GM18498 (cell line): ENCODE data around the gene KIFC1.
A peak's percentile ranks its signal among the peaks of the same experiment; 100 is the strongest.

Experiments
- ATAC-seq: cut with Tn5 transposase; IDR thresholded peaks from one replicate; pipeline ENCODE4 v1.9.1; 2021; ENCODE audit warnings: mild to moderate bottlenecking, moderate library complexity; ENCODE audit not compliant: unreplicated experiment

KIFC1 gene

GRCh38 chr6:33424855-33425667 lies 33.4 kb downstream of the KIFC1 start:
- ATAC-seq, result no peak

DNA sequence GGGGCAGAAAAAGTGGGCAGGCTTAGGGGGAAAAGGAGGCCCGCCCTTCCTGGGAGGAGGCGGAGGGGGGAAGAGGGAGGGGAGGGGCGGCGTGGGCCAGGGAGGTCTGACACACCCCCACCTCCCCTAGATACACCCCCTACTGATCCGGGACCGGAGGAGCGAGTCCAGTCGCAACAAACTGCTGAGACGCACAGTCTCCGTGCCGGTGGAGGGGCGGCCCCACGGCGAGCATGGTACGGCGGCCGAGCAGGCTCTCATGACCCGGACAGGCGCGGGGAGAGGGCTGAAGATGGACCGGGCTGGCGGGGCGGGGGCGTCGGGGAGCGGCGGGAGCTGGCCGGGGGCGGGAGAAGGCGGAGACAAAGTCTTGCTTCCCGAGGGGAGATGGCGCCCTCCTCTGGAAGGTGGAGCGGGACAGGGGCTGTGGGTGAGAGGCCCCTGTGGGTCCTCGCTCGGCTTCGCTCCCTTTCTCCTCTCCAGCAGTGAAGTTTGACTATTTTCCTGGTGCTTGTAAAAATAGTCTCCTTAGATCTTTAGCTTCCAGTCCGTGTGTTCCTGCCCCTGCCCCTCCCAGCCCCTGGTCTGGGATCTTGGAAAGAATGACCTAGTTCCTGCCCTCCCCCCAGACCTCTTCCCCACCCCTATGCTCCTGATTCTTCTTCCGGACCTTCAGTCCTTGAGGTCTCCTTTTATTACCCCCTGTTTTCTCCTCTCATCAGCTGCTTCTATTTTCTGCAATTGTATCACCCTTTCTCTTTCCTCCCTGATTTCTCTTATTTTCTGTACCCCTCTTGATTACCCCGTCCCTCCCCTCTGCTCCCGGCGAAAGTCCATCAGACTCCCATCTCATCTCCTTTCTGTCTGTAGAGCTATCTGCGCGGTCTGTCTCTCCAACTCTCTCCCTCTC lies 34.3 kb downstream of the KIFC1 start:
- peak; percentile 44 for ATAC-seq

DNA sequence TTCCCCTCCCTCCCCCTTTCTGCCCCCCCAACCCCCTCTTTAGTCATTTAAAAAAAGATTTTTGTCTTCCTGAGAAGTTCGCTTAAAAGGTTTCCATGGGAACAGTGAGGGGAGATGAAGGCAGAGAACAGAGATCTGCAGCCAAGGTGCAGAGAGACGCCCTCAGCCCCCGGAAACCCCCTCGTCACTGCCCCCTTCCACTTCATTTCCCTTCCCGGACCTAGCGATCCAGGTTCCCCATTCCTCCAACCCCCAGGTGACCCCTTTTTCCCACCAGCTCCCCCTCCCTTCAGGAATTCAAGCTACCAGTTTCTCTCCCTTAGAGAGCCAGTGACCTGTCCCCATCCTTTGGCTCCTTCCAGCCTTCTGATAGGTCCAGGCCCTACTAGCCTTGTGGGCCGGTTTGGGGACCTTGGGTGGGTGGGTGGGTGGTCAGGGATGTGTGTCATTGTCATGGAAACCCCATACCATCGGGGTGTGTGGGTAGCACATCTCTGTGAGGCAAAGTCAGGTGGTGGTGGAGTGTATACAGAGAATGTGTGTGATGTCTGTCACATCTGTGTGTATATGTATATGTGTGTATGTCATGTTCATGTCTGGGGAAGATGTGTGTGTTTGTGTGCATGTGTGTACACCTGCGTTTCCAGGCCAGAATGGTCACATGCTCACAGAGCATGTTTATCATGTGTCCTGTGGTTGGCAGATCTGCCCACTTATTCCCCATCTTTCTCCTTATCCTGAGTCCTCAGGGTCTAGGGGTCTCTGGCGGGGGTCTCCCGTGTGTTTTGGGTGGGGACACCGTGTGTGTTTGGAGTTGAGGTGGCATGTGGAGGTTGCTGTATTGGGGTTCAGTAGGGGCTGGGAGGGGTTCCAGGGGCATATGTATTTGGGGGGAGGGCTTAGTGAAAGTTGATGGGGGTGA lies 35.2 kb downstream of the KIFC1 start:
- no peak for ATAC-seq

GRCh38 chr6:33427585-33428223 lies 36.1 kb downstream of the KIFC1 start:
- no peak for ATAC-seq

DNA sequence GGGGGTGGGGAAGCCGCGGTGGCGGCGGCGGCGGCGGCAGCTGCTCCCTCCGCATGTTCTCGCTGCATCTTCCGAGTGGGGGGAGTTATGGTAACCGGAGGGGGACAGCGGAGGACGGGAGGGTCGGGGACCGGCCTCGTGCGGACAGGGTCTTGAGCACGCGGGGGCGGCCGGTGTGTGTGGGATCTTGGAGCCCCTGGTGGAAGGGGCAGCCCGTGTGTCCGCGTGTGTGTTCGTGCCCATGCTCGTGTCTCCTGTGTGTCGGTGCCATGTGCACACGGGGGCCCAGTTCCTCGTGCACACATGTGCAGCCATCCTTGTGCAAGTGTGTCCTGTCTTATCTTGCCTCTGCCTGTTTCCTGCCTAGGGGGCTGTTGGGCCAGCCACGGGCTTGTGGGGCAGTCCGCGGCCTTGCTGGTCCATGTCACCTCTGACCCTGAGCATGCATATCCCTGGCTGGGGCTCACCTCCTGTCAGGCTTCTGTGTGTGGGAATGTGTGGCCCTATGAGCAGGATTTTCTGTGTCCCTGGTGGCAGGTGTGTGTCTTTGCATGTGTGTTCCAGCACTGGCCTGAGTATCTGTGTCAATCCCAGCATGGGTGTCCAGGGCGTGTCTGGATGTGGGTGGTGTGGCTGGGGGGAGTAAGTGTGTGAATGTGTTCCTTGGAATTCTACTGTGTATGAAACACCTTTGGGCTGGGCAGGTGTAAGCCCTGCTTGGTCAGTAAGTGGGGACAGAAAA lies 36.8 kb downstream of the KIFC1 start:
- no peak for ATAC-seq

DNA sequence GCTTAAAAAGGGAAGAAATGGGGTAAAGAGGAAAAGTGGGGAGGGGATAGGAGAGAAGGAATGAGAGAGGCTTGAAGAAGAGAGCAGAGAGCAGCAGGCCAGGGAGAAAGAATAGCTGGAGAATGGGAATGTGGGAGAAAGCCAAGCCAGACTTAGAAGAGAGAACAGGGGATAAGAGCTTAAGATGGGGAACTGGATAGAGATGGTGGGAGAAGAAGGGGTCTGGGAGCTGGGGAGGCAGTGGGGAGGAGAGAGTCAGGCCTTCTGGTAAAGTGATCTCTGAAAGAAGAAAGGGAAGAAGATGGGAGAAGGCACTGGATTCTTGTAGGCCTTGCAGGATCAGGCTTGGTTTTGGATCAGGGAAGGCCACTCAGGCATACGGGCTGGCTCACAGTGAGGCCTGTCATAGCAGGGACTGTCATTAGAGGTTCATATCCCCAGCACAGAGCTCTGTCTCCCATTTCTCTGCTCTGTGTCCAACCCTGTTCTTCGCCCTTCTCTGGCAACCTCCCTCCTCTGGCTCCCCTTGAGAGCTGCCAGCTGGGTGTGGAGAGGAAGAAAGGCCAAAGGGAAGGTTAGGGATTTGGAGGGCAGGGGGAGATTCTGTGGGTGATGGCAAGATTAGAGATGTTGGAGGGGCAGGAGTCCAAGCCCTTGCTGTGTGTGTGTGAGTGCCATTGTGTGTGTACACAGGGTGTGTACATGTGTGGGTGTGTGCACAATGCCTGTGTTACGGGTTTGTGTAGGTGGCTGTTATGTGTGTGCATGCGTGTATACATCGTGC lies 37.5 kb downstream of the KIFC1 start:
- ATAC-seq, result no peak

DNA sequence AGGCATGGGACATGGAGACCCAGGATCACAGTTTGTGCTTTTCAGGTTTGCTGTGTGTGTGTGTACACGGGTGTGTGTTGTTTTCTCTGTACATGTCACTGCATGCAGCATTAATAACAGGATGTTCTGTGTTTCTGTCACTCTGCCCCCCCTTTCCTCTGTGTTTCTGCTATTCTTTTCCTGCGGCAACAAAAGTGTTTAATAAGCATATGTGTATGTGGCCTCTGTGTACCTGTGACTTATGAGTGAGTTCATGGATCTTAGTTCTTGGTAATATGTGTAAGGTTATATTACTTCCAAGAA lies 38.1 kb downstream of the KIFC1 start:
- no peak for ATAC-seq

- no peak for ATAC-seq
These were observed 38.7 kb downstream of the KIFC1 start for GRCh38 chr6:33430334-33430733.

GRCh38 chr6:33430991-33431879 lies 39.6 kb downstream of the KIFC1 start:
- ATAC-seq, result peak; percentile 47

- ATAC-seq, result no peak
These were observed 40.4 kb downstream of the KIFC1 start for GRCh38 chr6:33431880-33432541.

DNA sequence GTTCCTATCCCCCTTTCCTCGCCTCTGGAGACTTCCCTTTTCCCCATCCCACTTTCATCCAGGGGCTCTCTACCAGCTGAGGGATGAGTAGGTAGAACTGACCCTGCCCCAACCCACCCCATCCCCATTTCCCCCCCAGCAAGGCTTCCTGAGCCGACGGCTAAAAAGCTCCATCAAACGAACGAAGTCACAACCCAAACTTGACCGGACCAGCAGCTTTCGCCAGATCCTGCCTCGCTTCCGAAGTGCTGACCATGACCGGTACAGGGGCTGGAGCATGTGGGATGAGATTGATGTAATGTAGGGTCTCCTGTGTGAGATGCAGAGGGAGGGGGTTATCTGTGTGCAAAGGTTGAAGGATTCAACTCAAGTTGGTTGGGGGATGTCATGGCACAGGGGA lies 40.9 kb downstream of the KIFC1 start:
- no peak for ATAC-seq

- no peak for ATAC-seq
These were observed 41.4 kb downstream of the KIFC1 start for GRCh38 chr6:33433001-33433543.

DNA sequence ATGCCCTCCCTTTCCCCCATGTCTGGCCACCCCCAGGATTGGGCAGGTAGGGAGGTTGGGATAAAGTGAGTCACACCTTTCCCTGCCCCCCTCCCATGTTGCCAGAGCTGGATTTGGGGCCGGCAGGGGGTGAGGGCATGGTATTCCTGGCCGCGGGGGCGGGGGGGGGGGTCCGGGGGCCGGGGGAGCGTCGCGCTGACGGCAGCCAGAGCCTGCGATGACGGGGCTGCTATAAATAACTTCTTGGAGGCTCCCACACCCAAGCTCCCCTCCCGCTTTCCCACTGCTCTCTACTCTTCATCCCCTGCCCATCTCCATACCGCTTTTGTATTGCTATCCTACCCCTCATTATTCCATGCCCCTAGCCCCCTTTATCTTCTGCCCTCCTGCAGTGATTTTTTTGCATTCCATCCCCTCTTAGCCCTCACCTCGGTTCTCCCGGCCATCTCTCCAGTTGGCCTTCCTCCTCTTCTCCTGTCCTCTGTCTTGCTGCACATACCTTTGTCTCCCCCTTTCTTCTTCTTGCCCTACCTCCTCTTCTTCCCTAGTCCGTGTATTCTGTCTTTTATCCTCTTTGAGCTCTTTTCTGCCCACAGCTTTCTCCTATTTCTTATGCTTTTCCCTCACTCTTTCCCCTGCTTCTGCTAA lies 42.0 kb downstream of the KIFC1 start:
- no peak for ATAC-seq

- no peak for ATAC-seq
These were observed 43.3 kb downstream of the KIFC1 start for GRCh38 chr6:33434961-33435360.

DNA sequence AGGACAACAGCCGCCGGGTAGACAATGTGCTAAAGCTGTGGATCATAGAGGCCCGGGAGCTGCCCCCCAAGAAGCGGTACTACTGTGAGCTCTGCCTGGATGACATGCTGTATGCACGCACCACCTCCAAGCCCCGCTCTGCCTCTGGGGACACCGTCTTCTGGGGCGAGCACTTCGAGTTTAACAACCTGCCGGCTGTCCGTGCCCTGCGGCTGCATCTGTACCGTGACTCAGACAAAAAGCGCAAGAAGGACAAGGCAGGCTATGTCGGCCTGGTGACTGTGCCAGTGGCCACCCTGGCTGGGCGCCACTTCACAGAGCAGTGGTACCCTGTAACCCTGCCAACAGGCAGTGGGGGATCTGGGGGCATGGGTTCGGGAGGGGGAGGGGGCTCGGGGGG lies 46.0 kb downstream of the KIFC1 start:
- ATAC-seq, result no peak

GRCh38 chr6:33438978-33439594 lies 47.5 kb downstream of the KIFC1 start:
- ATAC-seq, result no peak
